BJ (cell line): Measurements from ENCODE around the gene CHRND. TPM values are rescaled to one million over a fixed set of nuclear protein-coding genes. Genes with fewer than 3 reads are reported as not detected.

ENCODE experiments used
- CTCF ChIA-PET: fragments of 350-600 bp; formaldehyde crosslinking; extraction: SDS; loops from one replicate; lab custom pipeline; 2021; ENCODE audit warnings: antibody characterized with exemption, inconsistent platforms; lab: Yijun Ruan, JAX
- POLR2A ChIA-PET: fragments of 300-600 bp; sonication (Branson Sonifier 250); formaldehyde crosslinking; extraction: SDS; loops from one replicate; lab custom pipeline; 2021; ENCODE audit warnings: antibody characterized with exemption; lab: Charles Lee
- DNase-seq: peaks from one replicate; pipeline ENCODE4 v3.0.0-alpha.2; 2011; ENCODE audit warnings: low read depth
- H3K27me3 ChIP-seq: 2 replicates; pipeline ENCODE4 v1.6.0; 2011; ENCODE audit warnings: low read length; ENCODE audit not compliant: control insufficient read depth, insufficient read depth
- H3K36me3 ChIP-seq: 2 replicates; pipeline ENCODE4 v1.5.1; 2011; ENCODE audit warnings: low read length; ENCODE audit not compliant: control insufficient read depth, insufficient read depth
- H3K4me3 ChIP-seq: 2 replicates; pipeline ENCODE4 v1.5.1; 2011; ENCODE audit warnings: low read depth, mild to moderate bottlenecking, control low read depth, low read length
- CTCF ChIP-seq: IDR thresholded peaks from 2 replicates; pipeline ENCODE4 v1.5.1; 2011; ENCODE audit warnings: low read depth, mild to moderate bottlenecking, control low read depth, inconsistent platforms, low read length, moderate library complexity; ENCODE audit not compliant: insufficient read depth
- polyA plus RNA-seq: library from polyadenylated mRNA; depleted of rRNA; stranded (reverse); fragments of >200 nt; gene quantifications from 2 replicates; pipeline ENCODE4 v1.2.3, GENCODE V29; 2011

CHRND gene
- polyA plus RNA-seq, 1 experiment: not detected

- no peak for DNase-seq
- TF ChIP-seq CTCF: no peak
- ChIA-PET POLR2A (no interaction called here), CTCF (interaction anchor here (0.8 kb wide), 1 partner anchor 16 kb away, joined by 3 read pairs; no protein-coding TSS in a partner anchor)
- Histone ChIP-seq H3K27me3 (peaks cover 27% of the 10 kb centered on the region), H3K36me3 (no peaks in the 10 kb centered on the region), H3K4me3 (no peak overlapping the region)
Measured at GRCh38 chr2:232489516-232490220, 36.3 kb upstream of the CHRND start.

GRCh38 chr2:232490221-232491138, 35.5 kb upstream of the CHRND start:
- ChIA-PET CTCF (interaction anchor here (0.6 to 0.8 kb wide), 2 partner anchors 17 to 32 kb away, joined by 3 read pairs; no protein-coding TSS in a partner anchor), POLR2A (no interaction called here)
- Histone ChIP-seq H3K27me3 (peaks cover 21% of the 10 kb centered on the region), H3K4me3 (no peak overlapping the region), H3K36me3 (no peaks in the 10 kb centered on the region)
- no peak for TF ChIP-seq CTCF
- no peak for DNase-seq

- ChIA-PET POLR2A (no interaction called here), CTCF (interaction anchor here (0.6 kb wide), 1 partner anchor 31 kb away, joined by 3 read pairs; no protein-coding TSS in a partner anchor)
- TF ChIP-seq CTCF: no peak
- Histone ChIP-seq H3K27me3 (peaks cover 19% of the 10 kb centered on the region), H3K4me3 (no peak overlapping the region), H3K36me3 (no peaks in the 10 kb centered on the region)
- DNase-seq: no peak
Measured at GRCh38 chr2:232491139-232491780, 34.7 kb upstream of the CHRND start.

- Histone ChIP-seq H3K27me3 (peaks cover 13% of the 10 kb centered on the region), H3K4me3 (no peak overlapping the region), H3K36me3 (no peaks in the 10 kb centered on the region)
- TF ChIP-seq CTCF: no peak
- ChIA-PET POLR2A (no interaction called here), CTCF (no interaction called here)
- no peak for DNase-seq
Measured at GRCh38 chr2:232492236-232492848, 33.6 kb upstream of the CHRND start.
